ENCODE measurements around the gene TRIM65. TPM values are rescaled to one million over a fixed set of nuclear protein-coding genes. Genes with fewer than 3 reads are reported as not detected.

TRIM65 gene
- total and polyA plus RNA-seq, 2 of the 13 experiments (the other 11 are each of a cell fraction or from before 2014, with no cell fraction given): 10.3 to 22.4 TPM

DNA sequence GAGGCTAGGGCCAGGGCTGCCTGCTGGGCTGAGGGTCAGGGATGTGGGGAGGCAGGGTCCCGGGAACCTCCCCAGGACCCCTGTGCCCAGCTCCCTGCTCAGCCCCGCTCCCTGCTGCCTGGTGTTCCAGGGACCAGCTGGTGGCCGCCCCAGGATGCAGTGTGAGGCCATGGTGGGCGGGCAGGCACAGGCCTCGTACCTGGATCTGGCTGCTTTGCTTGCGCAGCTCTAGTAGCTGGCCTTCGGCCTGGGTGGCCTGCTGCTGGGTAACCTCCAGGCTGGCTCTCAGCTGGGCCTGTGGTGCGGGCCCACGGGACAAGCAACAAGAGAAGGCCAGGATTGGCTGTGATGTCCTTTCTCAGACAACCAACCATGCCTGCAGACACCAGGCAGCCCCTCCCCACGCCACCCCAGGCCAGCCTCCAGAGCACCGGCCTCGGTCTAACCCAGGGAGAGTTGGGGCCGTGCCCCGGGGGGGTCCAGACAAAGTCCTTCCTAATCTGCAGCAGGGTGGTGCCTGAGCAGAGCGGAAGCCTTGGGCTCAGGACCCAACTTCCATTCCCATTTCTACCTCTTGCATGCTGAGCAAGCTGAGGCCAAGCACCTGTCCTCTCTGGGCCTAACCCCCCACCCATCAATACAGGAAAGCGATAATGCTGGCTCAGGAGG is 4.1 kb downstream of the TRIM65 start (continued):
- TF ChIP-seq, protein P1, sequence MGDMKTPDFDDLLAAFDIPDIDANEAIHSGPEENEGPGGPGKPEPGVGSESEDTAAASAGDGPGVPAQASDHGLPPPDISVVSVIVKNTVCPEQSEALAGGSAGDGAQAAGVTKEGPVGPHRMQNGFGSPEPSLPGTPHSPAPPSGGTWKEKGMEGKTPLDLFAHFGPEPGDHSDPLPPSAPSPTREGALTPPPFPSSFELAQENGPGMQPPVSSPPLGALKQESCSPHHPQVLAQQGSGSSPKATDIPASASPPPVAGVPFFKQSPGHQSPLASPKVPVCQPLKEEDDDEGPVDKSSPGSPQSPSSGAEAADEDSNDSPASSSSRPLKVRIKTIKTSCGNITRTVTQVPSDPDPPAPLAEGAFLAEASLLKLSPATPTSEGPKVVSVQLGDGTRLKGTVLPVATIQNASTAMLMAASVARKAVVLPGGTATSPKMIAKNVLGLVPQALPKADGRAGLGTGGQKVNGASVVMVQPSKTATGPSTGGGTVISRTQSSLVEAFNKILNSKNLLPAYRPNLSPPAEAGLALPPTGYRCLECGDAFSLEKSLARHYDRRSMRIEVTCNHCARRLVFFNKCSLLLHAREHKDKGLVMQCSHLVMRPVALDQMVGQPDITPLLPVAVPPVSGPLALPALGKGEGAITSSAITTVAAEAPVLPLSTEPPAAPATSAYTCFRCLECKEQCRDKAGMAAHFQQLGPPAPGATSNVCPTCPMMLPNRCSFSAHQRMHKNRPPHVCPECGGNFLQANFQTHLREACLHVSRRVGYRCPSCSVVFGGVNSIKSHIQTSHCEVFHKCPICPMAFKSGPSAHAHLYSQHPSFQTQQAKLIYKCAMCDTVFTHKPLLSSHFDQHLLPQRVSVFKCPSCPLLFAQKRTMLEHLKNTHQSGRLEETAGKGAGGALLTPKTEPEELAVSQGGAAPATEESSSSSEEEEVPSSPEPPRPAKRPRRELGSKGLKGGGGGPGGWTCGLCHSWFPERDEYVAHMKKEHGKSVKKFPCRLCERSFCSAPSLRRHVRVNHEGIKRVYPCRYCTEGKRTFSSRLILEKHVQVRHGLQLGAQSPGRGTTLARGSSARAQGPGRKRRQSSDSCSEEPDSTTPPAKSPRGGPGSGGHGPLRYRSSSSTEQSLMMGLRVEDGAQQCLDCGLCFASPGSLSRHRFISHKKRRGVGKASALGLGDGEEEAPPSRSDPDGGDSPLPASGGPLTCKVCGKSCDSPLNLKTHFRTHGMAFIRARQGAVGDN (CRISPR knock-in tag; IDR thresholded peaks at IDR 0.05): peak; percentile 91
- peak; percentile 67; the same call in 1 of the 2 replicates for TF ChIP-seq ZNF563 (CRISPR knock-in tag; IDR thresholded peaks at IDR 0.05)
- peak; percentile 90 for TF ChIP-seq ARNTL (CRISPR knock-in tag; IDR thresholded peaks at IDR 0.05)
- peak; percentile 80; the same call in 1 of the 2 replicates for TF ChIP-seq ZNF343 (CRISPR knock-in tag; IDR thresholded peaks at IDR 0.05)
- TF ChIP-seq ZNF160 (CRISPR knock-in tag; IDR thresholded peaks at IDR 0.05): peak; percentile 38; the same call in 1 of the 2 replicates
- TF ChIP-seq, protein P2, sequence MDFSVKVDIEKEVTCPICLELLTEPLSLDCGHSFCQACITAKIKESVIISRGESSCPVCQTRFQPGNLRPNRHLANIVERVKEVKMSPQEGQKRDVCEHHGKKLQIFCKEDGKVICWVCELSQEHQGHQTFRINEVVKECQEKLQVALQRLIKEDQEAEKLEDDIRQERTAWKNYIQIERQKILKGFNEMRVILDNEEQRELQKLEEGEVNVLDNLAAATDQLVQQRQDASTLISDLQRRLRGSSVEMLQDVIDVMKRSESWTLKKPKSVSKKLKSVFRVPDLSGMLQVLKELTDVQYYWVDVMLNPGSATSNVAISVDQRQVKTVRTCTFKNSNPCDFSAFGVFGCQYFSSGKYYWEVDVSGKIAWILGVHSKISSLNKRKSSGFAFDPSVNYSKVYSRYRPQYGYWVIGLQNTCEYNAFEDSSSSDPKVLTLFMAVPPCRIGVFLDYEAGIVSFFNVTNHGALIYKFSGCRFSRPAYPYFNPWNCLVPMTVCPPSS (IDR thresholded peaks at IDR 0.05): no peak
- 0 out of 2 replicates have a peak, but pooled peaks have one; percentile 12 for TF ChIP-seq ZNF333 (CRISPR knock-in tag; IDR thresholded peaks at IDR 0.05; ENCODE audit: borderline replicate concordance)
- TF ChIP-seq ZNF17 (CRISPR knock-in tag; IDR thresholded peaks at IDR 0.05): no peak
- peak; percentile 35 for TF ChIP-seq ZNF292 (CRISPR knock-in tag; IDR thresholded peaks at IDR 0.05; ENCODE audit: borderline replicate concordance, low read depth)
- TF ChIP-seq CEBPG (CRISPR knock-in tag; IDR thresholded peaks at IDR 0.05): no peak
- no peak for TF ChIP-seq CEBPB (IDR thresholded peaks at IDR 0.05; ENCODE audit: borderline replicate concordance, low read depth, low read length)
- TF ChIP-seq, protein P3, sequence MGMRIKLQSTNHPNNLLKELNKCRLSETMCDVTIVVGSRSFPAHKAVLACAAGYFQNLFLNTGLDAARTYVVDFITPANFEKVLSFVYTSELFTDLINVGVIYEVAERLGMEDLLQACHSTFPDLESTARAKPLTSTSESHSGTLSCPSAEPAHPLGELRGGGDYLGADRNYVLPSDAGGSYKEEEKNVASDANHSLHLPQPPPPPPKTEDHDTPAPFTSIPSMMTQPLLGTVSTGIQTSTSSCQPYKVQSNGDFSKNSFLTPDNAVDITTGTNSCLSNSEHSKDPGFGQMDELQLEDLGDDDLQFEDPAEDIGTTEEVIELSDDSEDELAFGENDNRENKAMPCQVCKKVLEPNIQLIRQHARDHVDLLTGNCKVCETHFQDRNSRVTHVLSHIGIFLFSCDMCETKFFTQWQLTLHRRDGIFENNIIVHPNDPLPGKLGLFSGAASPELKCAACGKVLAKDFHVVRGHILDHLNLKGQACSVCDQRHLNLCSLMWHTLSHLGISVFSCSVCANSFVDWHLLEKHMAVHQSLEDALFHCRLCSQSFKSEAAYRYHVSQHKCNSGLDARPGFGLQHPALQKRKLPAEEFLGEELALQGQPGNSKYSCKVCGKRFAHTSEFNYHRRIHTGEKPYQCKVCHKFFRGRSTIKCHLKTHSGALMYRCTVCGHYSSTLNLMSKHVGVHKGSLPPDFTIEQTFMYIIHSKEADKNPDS (CRISPR knock-in tag; IDR thresholded peaks at IDR 0.05): no peak; the same call in 1 of the 2 replicates
- TF ChIP-seq ZNF589 (CRISPR knock-in tag; conservative IDR thresholded peaks at IDR 0.05): peak; percentile 11; the same call in 1 of the 2 replicates
- no peak for TF ChIP-seq NCOA5 (CRISPR knock-in tag; IDR thresholded peaks at IDR 0.05)
- no peak for TF ChIP-seq YEATS2 (CRISPR knock-in tag; IDR thresholded peaks at IDR 0.05; ENCODE audit: borderline replicate concordance)
- no peak for TF ChIP-seq ZNF30 (CRISPR knock-in tag; IDR thresholded peaks at IDR 0.05)
- no peak for TF ChIP-seq REPIN1 (CRISPR knock-in tag; IDR thresholded peaks at IDR 0.05; ENCODE audit: borderline replicate concordance, low read depth)

Measured in HepG2 (cell line).